T-cell (primary cell): ENCODE data around the gene RHEB. TPM values are rescaled to one million over a fixed set of nuclear protein-coding genes. Genes with fewer than 3 reads are reported as not detected.

ENCODE experiments used
- ATAC-seq, 4 experiments: fragments of 200-7000 bp in 3 of 4; fragments of 150-1000 bp in 1 of 4; cut with Tn5 transposase; replicated peaks in 1 of 4; 1 replicate in 3 of 4; 2 replicates in 1 of 4; pipeline ENCODE4 v1.10.0; 2021; ENCODE audit warnings: moderate library complexity in 3 of 4, mild to moderate bottlenecking in 2 of 4, moderate number of reproducible peaks in 1 of 4
- CTCF ChIA-PET, 2 donors: fragments of 300-600 bp; sonication (Branson Sonifier 250); formaldehyde crosslinking; loops; one replicate each; lab custom pipeline; 2022; ENCODE audit warnings: antibody characterized with exemption in 2 of 2; lab: Charles Lee
- POLR2A ChIA-PET, 2 donors: fragments of 300-600 bp; sonication (Branson Sonifier 250); formaldehyde crosslinking; loops; one replicate each; lab custom pipeline; 2022; ENCODE audit warnings: antibody characterized with exemption in 2 of 2; lab: Charles Lee
- DNase-seq, 35 experiments: peaks; one replicate each; pipeline versions ENCODE4 v3.0.0 to v3.0.0-alpha.2; 2013 to 2023
- H3K27ac ChIP-seq: one replicate; pipeline ENCODE4 v1.5.1; 2013; ENCODE audit warnings: low read length
- H3K27me3 ChIP-seq, 2 experiments: replicated peaks in 1 of 2; 1 replicate in 1 of 2; 2 replicates in 1 of 2; pipeline versions ENCODE4 v1.6.1 to v1.7.0; 2013; ENCODE audit warnings: low read length in 1 of 2, mixed read lengths in 1 of 2; ENCODE audit not compliant: control insufficient read depth in 2 of 2, insufficient read depth in 2 of 2; ENCODE audit errors: extremely low read depth in 1 of 2
- H3K36me3 ChIP-seq, 2 donors: 1 replicate in 1 of 2; 2 replicates in 1 of 2; pipeline versions ENCODE4 v1.6.1 to v1.7.0; 2013; ENCODE audit warnings: low read length in 1 of 2; ENCODE audit not compliant: control insufficient read depth in 2 of 2, insufficient read depth in 1 of 2; ENCODE audit errors: extremely low read depth in 1 of 2
- H3K4me1 ChIP-seq, 2 experiments: 1 replicate in 1 of 2; 2 replicates in 1 of 2; pipeline versions ENCODE4 v1.6.1 to v1.7.0; 2013; ENCODE audit warnings: low read length in 2 of 2, mixed read lengths in 1 of 2; ENCODE audit not compliant: insufficient read depth in 2 of 2, control insufficient read depth in 1 of 2; ENCODE audit errors: extremely low read depth in 1 of 2
- H3K4me3 ChIP-seq, 2 donors: 1 replicate in 1 of 2; 2 replicates in 1 of 2; pipeline versions ENCODE4 v1.5.1 to v1.7.0; 2013; ENCODE audit warnings: mild to moderate bottlenecking in 2 of 2, low read length in 1 of 2, moderate library complexity in 1 of 2; ENCODE audit not compliant: control insufficient read depth in 1 of 2; ENCODE audit errors: extremely low read depth in 1 of 2
- H3K9me3 ChIP-seq: 2 replicates; pipeline ENCODE4 v1.7.0; 2013
- H3K27ac Mint-ChIP-seq, 2 donors: one replicate each; pipeline ENCODE4 v1.8.0; 2020 to 2021; ENCODE audit warnings: mild to moderate bottlenecking in 2 of 2, mixed read lengths in 2 of 2
- H3K27me3 Mint-ChIP-seq, 2 donors: one replicate each; pipeline ENCODE4 v1.8.0; 2021 to 2022; ENCODE audit warnings: mixed read lengths in 2 of 2
- H3K36me3 Mint-ChIP-seq: one replicate; pipeline ENCODE4 v1.8.0; 2021; ENCODE audit warnings: mixed read lengths
- H3K4me1 Mint-ChIP-seq, 3 donors: one replicate each; pipeline ENCODE4 v1.8.0; 2020 to 2022; ENCODE audit warnings: mixed read lengths in 3 of 3, mild to moderate bottlenecking in 1 of 3
- H3K4me3 Mint-ChIP-seq, 3 donors: one replicate each; pipeline ENCODE4 v1.8.0; 2020 to 2022; ENCODE audit warnings: mild to moderate bottlenecking in 3 of 3, mixed read lengths in 3 of 3, moderate library complexity in 3 of 3
- H3K9me3 Mint-ChIP-seq, 3 donors: one replicate each; pipeline ENCODE4 v1.8.0; 2020 to 2022; ENCODE audit warnings: mixed read lengths in 3 of 3
- WGBS: methylation state at CpG from one replicate; pipeline ENCODE4 v1.1.5; 2013; ENCODE audit warnings: missing lambda C conversion rate; ENCODE audit not compliant: insufficient coverage; 5-methylcytosine and 5-hydroxymethylcytosine counted together
- total RNA-seq, 35 experiments: library from RNA in 6 of 35; stranded (reverse) in 6 of 35; fragments of 120-200 nt in 1 of 35; gene quantifications; one replicate each; pipeline versions ENCODE4 v1.2.1 to v1.2.4 and lab custom pipeline; 2013 to 2026

Gene RHEB
- total RNA-seq, 5 donors from 2014 or later (not counting 1 experiment from before 2014, with no cell fraction given), result 35.8 to 46.0 (median 41.6) TPM

DNA sequence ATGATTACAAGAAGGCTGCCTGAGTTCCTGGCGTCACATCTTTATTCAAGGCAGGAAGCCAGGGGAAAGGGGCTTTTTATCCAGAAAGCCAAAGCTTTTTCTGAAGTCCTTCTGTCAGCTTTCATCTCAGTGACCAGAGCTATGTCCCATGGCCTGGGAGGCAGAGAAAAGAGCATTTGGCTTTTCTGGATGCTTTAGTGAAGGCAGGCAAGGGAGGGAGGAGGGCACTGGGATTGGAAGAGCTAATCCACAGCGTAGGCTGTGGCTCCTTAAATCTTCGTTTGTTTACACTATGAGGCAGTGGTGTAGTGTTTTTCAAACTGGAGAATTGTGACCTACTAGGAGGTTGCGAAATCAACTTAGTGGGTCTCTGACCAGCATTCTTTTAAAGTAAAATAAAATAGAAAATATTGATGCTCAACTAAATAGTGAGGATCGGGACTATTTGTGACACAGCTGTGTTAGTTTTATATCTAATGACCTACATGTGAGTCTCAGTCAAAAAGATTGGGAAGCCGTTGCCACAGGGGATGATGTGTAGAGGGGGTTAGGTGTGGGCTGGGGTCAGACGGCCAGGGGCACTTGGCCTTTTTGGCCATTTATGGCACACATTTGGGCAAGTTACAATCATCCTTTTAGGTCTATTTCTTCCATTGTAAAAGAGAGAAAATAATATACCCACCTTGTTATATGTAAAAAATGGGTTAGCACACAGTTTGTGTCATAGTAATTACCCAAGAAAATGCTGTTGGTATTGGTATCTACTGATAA lies 93.8 kb downstream of the RHEB start:
- WGBS, result 100% methylated on average over 2 of the region's 7 CpGs
- no peak for ATAC-seq
- no peaks in the 10 kb centered on the region for H3K36me3 ChIP-seq
- Mint-ChIP-seq H3K27ac (no peak overlapping the region), H3K4me1 (peaks cover 40 to 42% (median 41%) of the 10 kb centered on the region in 3 donors), H3K9me3 (no peaks in the 10 kb centered on the region), H3K27me3 (no peaks in the 10 kb centered on the region), H3K36me3 (no peaks in the 10 kb centered on the region), H3K4me3 (no peak overlapping the region)
- H3K9me3 ChIP-seq, result no peaks in the 10 kb centered on the region
- DNase-seq, result no peak
- peaks cover 0 to 6% of the 10 kb centered on the region in 2 experiments for H3K27me3 ChIP-seq
- CTCF ChIA-PET, result no interaction called here
- H3K4me1 ChIP-seq, result peaks cover 30 to 45% of the 10 kb centered on the region in 2 experiments
- POLR2A ChIA-PET, result no interaction called here
- no peak overlapping the region for H3K27ac ChIP-seq
- H3K4me3 ChIP-seq, result no peak overlapping the region

- Histone ChIP-seq H3K27me3 (peaks cover 0 to 6% of the 10 kb centered on the region in 2 experiments), H3K9me3 (no peaks in the 10 kb centered on the region), H3K36me3 (no peaks in the 10 kb centered on the region), H3K27ac (no peak overlapping the region), H3K4me1 (peaks cover 25 to 34% of the 10 kb centered on the region in 2 experiments), H3K4me3 (no peak overlapping the region)
- ChIA-PET CTCF (no interaction called here), POLR2A (no interaction called here)
- Mint-ChIP-seq H3K27me3 (no peaks in the 10 kb centered on the region), H3K36me3 (no peaks in the 10 kb centered on the region), H3K9me3 (peaks cover 0 to 4% (median 0%) of the 10 kb centered on the region in 3 donors), H3K4me3 (no peak overlapping the region), H3K4me1 (peaks cover 32 to 34% (median 33%) of the 10 kb centered on the region in 3 donors), H3K27ac (no peak overlapping the region)
- ATAC-seq, result no peak
- 76% methylated on average over 4 of the region's 5 CpGs for WGBS
- DNase-seq, result no peak
These were observed 94.9 kb downstream of the RHEB start for GRCh38 chr7:151424799-151425198.

DNA sequence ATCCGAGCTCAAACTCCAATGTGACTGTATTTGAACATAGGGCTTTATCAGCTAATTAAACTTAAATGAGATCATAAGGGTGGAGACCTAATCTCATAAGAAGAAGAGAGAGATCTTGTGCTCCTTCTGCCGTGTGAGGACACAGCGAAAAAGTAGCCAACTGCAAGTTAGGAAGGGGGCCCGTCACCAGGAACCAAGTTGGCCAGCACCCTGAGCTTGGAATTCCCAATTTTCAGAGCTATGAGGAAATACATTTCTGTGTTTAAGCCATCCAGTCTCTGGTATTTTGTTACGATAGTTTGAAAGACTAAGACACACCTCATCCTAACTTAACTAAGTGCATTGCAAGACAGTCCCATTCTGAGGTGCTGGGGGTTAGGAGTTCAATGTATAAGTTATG lies 95.8 kb downstream of the RHEB start:
- H3K9me3 ChIP-seq, result no peaks in the 10 kb centered on the region
- 100% methylated on average over 3 of the region's 5 CpGs for WGBS
- Mint-ChIP-seq H3K36me3 (no peaks in the 10 kb centered on the region), H3K9me3 (peaks cover 0 to 4% (median 0%) of the 10 kb centered on the region in 3 donors), H3K4me1 (peaks cover 23 to 25% (median 24%) of the 10 kb centered on the region in 3 donors), H3K4me3 (no peak overlapping the region), H3K27ac (no peak overlapping the region), H3K27me3 (no peaks in the 10 kb centered on the region)
- no peak for DNase-seq
- H3K36me3 ChIP-seq, result no peaks in the 10 kb centered on the region
- H3K4me3 ChIP-seq, result no peak overlapping the region
- CTCF ChIA-PET, result no interaction called here
- POLR2A ChIA-PET, result interaction anchor here in 1 of 2 donors (0.6 kb wide), 2 partner anchors 22 to 428 kb away, joined by 3 to 4 read pairs; no protein-coding TSS in a partner anchor
- H3K27me3 ChIP-seq, result peaks cover 0 to 6% of the 10 kb centered on the region in 2 experiments
- peaks cover 17 to 26% of the 10 kb centered on the region in 2 experiments for H3K4me1 ChIP-seq
- H3K27ac ChIP-seq, result no peak overlapping the region
- ATAC-seq, result no peak

- no peak for DNase-seq
- Mint-ChIP-seq H3K27me3 (no peaks in the 10 kb centered on the region), H3K4me1 (peaks cover 16 to 18% (median 17%) of the 10 kb centered on the region in 3 donors), H3K36me3 (no peaks in the 10 kb centered on the region), H3K27ac (no peak overlapping the region), H3K4me3 (no peak overlapping the region), H3K9me3 (peaks cover 0 to 6% (median 0%) of the 10 kb centered on the region in 3 donors)
- POLR2A ChIA-PET, result interaction anchor here in 1 of 2 donors (0.6 kb wide), 1 partner anchor 23 kb away, joined by 3 read pairs; no protein-coding TSS in a partner anchor
- Histone ChIP-seq H3K9me3 (no peaks in the 10 kb centered on the region), H3K27ac (no peak overlapping the region), H3K4me3 (no peak overlapping the region), H3K4me1 (peaks cover 10 to 19% of the 10 kb centered on the region in 2 experiments), H3K27me3 (peaks cover 0 to 6% of the 10 kb centered on the region in 2 experiments), H3K36me3 (no peaks in the 10 kb centered on the region)
- CTCF ChIA-PET, result no interaction called here
- WGBS, result no CpG with 5 or more reads among the region's 7 CpGs
- no peak for ATAC-seq
These were observed 96.5 kb downstream of the RHEB start for GRCh38 chr7:151423226-151423625.

DNA sequence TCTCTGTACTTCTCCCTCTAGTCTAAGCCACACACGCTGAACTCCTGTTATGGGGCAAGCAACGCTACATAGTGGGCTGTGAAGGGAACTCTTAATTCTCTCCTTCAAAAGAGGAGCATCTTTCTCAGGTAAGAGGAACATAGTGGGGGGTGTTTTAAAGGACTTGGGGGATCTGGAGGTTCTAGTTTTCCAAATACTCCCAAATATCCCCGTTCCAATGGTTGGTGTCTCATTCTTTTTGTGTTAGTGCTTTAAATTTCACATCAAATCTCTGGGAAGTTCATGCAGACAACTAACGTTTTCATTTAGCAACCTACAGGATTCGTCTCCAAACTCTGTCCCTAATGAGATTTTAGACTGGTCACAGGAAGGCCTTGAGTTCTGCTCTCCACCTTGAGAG lies 97.5 kb downstream of the RHEB start:
- H3K4me1 Mint-ChIP-seq, result peaks cover 9 to 10% (median 10%) of the 10 kb centered on the region in 3 donors
- Histone ChIP-seq H3K36me3 (no peaks in the 10 kb centered on the region), H3K27me3 (peaks cover 0 to under 1% of the 10 kb centered on the region in 2 experiments), H3K4me1 (peaks cover under 1 to 8% of the 10 kb centered on the region in 2 experiments), H3K4me3 (no peak overlapping the region), H3K9me3 (no peaks in the 10 kb centered on the region), H3K27ac (no peak overlapping the region)
- H3K27me3 Mint-ChIP-seq, result peaks cover 0 to 1% of the 10 kb centered on the region in 2 donors
- DNase-seq (no peak), ATAC-seq (no peak)
- peaks cover 0 to 10% (median 0%) of the 10 kb centered on the region in 3 donors for H3K9me3 Mint-ChIP-seq
- WGBS, result 95% methylated on average over 2 of the region's 5 CpGs
- CTCF ChIA-PET, result no interaction called here
- H3K36me3 Mint-ChIP-seq, result no peaks in the 10 kb centered on the region
- POLR2A ChIA-PET, result no interaction called here
- no peak overlapping the region for H3K4me3 Mint-ChIP-seq
- H3K27ac Mint-ChIP-seq, result no peak overlapping the region

GRCh38 chr7:151420144-151420543 lies 99.6 kb downstream of the RHEB start:
- Histone ChIP-seq H3K4me1 (no peaks in the 10 kb centered on the region), H3K4me3 (no peak overlapping the region), H3K27me3 (peaks cover 0 to 8% of the 10 kb centered on the region in 2 experiments), H3K27ac (no peak overlapping the region), H3K36me3 (no peaks in the 10 kb centered on the region), H3K9me3 (no peaks in the 10 kb centered on the region)
- Mint-ChIP-seq H3K36me3 (no peaks in the 10 kb centered on the region), H3K4me3 (no peak overlapping the region), H3K4me1 (peaks cover 0 to 5% (median 0%) of the 10 kb centered on the region in 3 donors), H3K27me3 (peaks cover 0 to 5% of the 10 kb centered on the region in 2 donors), H3K27ac (no peak overlapping the region), H3K9me3 (peaks cover 0 to 10% (median 0%) of the 10 kb centered on the region in 3 donors)
- POLR2A ChIA-PET, result no interaction called here
- ATAC-seq, result no peak
- WGBS, result 82% methylated on average over 3 of the region's 5 CpGs
- no peak for DNase-seq
- CTCF ChIA-PET, result no interaction called here
